ENCODE measurements around the gene JAM3. TPM values are rescaled to one million over a fixed set of nuclear protein-coding genes. Genes with fewer than 3 reads are reported as not detected.

JAM3 gene
- total and polyA plus RNA-seq, 9 of the 15 experiments (the other 6 are each of a cell fraction or from before 2014, with no cell fraction given) = 0.22 to 0.76 (median 0.40) TPM

DNA sequence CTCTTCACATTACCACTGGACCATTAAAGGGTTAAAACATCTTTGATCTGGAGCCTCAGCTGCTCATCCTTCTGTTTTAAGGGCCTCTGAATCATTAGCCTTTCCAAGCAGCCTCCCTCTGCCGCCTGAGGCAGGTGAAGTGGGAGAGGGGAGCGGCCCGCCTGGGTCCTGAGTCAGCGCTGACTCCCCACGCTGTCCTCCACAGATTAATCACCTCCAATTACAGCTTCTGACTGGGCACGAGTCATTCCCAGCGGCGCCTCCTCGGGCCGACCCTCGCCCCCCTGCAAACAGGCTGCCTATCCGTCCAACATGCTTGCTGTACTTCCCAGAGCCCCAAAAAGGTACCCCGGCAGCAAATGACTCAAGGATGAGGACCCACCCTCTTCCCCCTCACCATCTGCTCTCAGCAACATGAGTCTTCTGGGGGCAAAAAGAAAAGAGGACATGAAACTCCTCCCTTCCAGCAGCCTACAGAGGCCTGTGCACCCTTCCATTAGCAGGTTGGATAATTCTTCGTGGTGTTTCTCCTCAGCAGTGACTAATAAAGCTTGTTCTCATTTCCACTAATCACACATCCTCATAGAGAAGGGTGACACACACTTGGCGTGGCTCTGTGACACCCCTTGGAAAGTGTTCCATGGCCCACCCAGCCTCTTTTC, 44.3 kb upstream of the JAM3 start:
- Histone ChIP-seq H3K9me1 (ENCODE audit: control insufficient read depth, insufficient read depth, low read length) (no peaks in the 10 kb centered on the region), H3K9ac (ENCODE audit: insufficient read depth in 1 of 2, low read depth in 2 of 2, low read length in 2 of 2) (no peak overlapping the region), H3K79me2 (ENCODE audit: control insufficient read depth, insufficient read depth, low read length) (no peaks in the 10 kb centered on the region), H2AFZ (ENCODE audit: low read depth, low read length) (no peak overlapping the region), H3K27ac (ENCODE audit: extremely low read depth, low read depth, low read length) (no peak overlapping the region), H3K4me3 (no peak overlapping the region), H3K27me3 (ENCODE audit: control insufficient read depth in 2 of 2, insufficient read depth in 2 of 2, low read length in 2 of 2) (peaks cover 11 to 63% of the 10 kb centered on the region in 2 experiments), H3K4me2 (ENCODE audit: insufficient read depth, low read length) (no peak overlapping the region), H3K36me3 (ENCODE audit: control insufficient read depth, insufficient read depth, low read length) (no peaks in the 10 kb centered on the region), H3K9me3 (replicated peaks; ENCODE audit: control insufficient read depth, insufficient read depth, low read depth, low read length) (no peaks in the 10 kb centered on the region), H3K4me1 (replicated peaks in 1 of 2; ENCODE audit: control insufficient read depth in 2 of 2, insufficient read depth in 2 of 2, low read length in 2 of 2) (no peaks in the 10 kb centered on the region), H4K20me1 (replicated peaks; ENCODE audit: control insufficient read depth, insufficient read depth, low read length) (no peaks in the 10 kb centered on the region; the same call in 1 of the 2 replicates)
- TF ChIP-seq HDAC3 (IDR thresholded peaks at IDR 0.05; ENCODE audit: borderline replicate concordance, partially characterized antibody) = no peak
- TF ChIP-seq, protein P1, sequence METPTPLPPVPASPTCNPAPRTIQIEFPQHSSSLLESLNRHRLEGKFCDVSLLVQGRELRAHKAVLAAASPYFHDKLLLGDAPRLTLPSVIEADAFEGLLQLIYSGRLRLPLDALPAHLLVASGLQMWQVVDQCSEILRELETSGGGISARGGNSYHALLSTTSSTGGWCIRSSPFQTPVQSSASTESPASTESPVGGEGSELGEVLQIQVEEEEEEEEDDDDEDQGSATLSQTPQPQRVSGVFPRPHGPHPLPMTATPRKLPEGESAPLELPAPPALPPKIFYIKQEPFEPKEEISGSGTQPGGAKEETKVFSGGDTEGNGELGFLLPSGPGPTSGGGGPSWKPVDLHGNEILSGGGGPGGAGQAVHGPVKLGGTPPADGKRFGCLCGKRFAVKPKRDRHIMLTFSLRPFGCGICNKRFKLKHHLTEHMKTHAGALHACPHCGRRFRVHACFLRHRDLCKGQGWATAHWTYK (CRISPR knock-in tag; IDR thresholded peaks at IDR 0.05) = no peak
- TF ChIP-seq ZZZ3 (IDR thresholded peaks at IDR 0.05) = no peak
- TF ChIP-seq ZNF639 (CRISPR knock-in tag; conservative IDR thresholded peaks at IDR 0.05 in 1 of 2, IDR thresholded peaks at IDR 0.05 in 1 of 2) = no peak
- no peak for TF ChIP-seq POLR2H (tag; IDR thresholded peaks at IDR 0.05; ENCODE audit: low read depth)
- TF ChIP-seq HEY1 (CRISPR knock-in tag; IDR thresholded peaks at IDR 0.05; ENCODE audit: borderline replicate concordance) = no peak
- TF ChIP-seq TSC22D4 (tag; IDR thresholded peaks at IDR 0.05) = no peak
- under 1% methylated on average over 9 of the region's 15 CpGs for WGBS (ENCODE audit: insufficient coverage, low coverage, missing lambda C conversion rate)
- DNase-seq (ENCODE audit: extremely low read depth in 1 of 4, low spot score in 3 of 4) (no peak), ATAC-seq (no peak), FAIRE-seq (no peak)
- no TSS peak for BruUV-seq (replicated peaks)
- ChIA-PET CTCF (ENCODE audit: low intra/inter-chr PET ratio) (no interaction called here), POLR2A (no interaction called here)
- intact Hi-C loops (cut with micrococcal nuclease) = no loop called here
- in situ Hi-C loops (cut with MboI) = no loop called here
